GM19455 (cell line): Measurements from ENCODE around the gene ECE2.
"Not testable (repeated sequence)": the region's sequence is repeated elsewhere in the genome, so short reads cannot be mapped to it uniquely, and the experiment has no call there.

Experiments
- ATAC-seq: cut with Tn5 transposase; IDR thresholded peaks from one replicate; pipeline ENCODE4 v1.9.1; 2021; ENCODE audit not compliant: unreplicated experiment

Gene ECE2

GRCh38 chr3:184262764-184263179, 13.1 kb upstream of the ECE2 start:
- no peak for ATAC-seq

- not testable (repeated sequence) for ATAC-seq
Observed at GRCh38 chr3:184267249-184267648, 8.6 kb upstream of the ECE2 start.

GRCh38 chr3:184272269-184272668, 3.6 kb upstream of the ECE2 start:
- ATAC-seq = no peak

GRCh38 chr3:184275381-184275701, 481 bp upstream of the ECE2 start:
- no peak for ATAC-seq

- no peak for ATAC-seq
Observed at GRCh38 chr3:184277366-184277765, 1.5 kb downstream of the ECE2 start.

- no peak for ATAC-seq
Observed at GRCh38 chr3:184282941-184283340, 7.1 kb downstream of the ECE2 start.

- ATAC-seq = no peak
Observed at GRCh38 chr3:184283681-184284080, 7.9 kb downstream of the ECE2 start.

GRCh38 chr3:184284696-184285095, 8.9 kb downstream of the ECE2 start:
- ATAC-seq = no peak

GRCh38 chr3:184289426-184289938, 13.7 kb downstream of the ECE2 start:
- ATAC-seq = no peak

- no peak for ATAC-seq
Observed at GRCh38 chr3:184290331-184290730, 14.5 kb downstream of the ECE2 start.

- ATAC-seq = no peak
Observed at GRCh38 chr3:184291044-184291737, 15.4 kb downstream of the ECE2 start.

GRCh38 chr3:184291738-184292445, 16.1 kb downstream of the ECE2 start:
- ATAC-seq = no peak

- no peak for ATAC-seq
Observed at GRCh38 chr3:184295771-184296170, 19.9 kb downstream of the ECE2 start.

GRCh38 chr3:184296616-184297015, 20.8 kb downstream of the ECE2 start:
- ATAC-seq = no peak

GRCh38 chr3:184298759-184299487, 23.1 kb downstream of the ECE2 start, which contains the start of gene PSMD2:
Gene PSMD2 (plus strand): TSS chr3:184299241. CDS start chr3:184299267, 26 bp downstream.
- peak; percentile 89 for ATAC-seq

- ATAC-seq = no peak
Observed at GRCh38 chr3:184299488-184300377, 23.9 kb downstream of the ECE2 start.

GRCh38 chr3:184300378-184300720, 24.5 kb downstream of the ECE2 start:
- no peak for ATAC-seq

GRCh38 chr3:184305577-184305976, 29.8 kb downstream of the ECE2 start:
- ATAC-seq = no peak

GRCh38 chr3:184306341-184306972, 30.6 kb downstream of the ECE2 start:
- ATAC-seq = no peak

- ATAC-seq = no peak
Observed at GRCh38 chr3:184307915-184308314, 32.1 kb downstream of the ECE2 start.
